Fibroblast of the aortic adventitia (primary cell): ENCODE data around the gene PRUNE1. TPM values are rescaled to one million over a fixed set of nuclear protein-coding genes. Genes with fewer than 3 reads are reported as not detected.

Source experiments
- DNase-seq: peaks from one replicate; pipeline ENCODE4 v3.0.0-alpha.2; 2010; ENCODE audit warnings: low read depth
- H3K4me3 ChIP-seq: 2 replicates; pipeline ENCODE4 v1.5.1; 2011; ENCODE audit warnings: low read depth, mild to moderate bottlenecking, control low read depth, low read length, moderate library complexity
- total RNA-seq: library from RNA; depleted of rRNA; stranded (reverse); fragments of >200 nt; gene quantifications from 2 replicates; pipeline ENCODE4 v1.2.3, GENCODE V29; 2012; ENCODE audit warnings: low replicate concordance
- TF ChIP-seq, protein P1 (sequence below): IDR thresholded peaks from 2 replicates; pipeline ENCODE4 v1.5.1; 2011; ENCODE audit warnings: mild to moderate bottlenecking, low read length, control low read depth, inconsistent platforms; ENCODE audit not compliant: insufficient read depth

The PRUNE1 gene
- total RNA-seq, 1 donor: 10.8 TPM

DNA sequence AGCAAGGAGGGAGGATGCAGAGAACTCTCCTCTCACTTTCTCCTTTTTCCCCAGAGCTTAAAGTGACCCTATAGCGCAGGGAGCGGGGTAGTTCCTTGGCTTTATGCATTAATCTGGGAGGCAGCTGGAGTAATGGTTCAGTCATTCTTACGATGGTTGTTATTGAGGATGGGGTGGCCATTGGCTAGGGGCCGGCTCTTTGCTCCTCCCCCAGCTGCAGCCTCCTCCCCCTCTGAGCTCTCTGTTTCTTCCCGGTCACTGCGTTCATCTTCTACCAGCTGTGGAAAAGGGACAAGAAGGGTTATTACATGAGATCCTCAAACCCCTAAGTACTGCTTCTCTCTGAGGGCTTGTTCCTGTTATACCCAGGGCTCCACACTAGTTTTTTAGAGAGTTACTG lies 42.2 kb upstream of the PRUNE1 start:
- no peak for DNase-seq
- TF ChIP-seq, protein P1, sequence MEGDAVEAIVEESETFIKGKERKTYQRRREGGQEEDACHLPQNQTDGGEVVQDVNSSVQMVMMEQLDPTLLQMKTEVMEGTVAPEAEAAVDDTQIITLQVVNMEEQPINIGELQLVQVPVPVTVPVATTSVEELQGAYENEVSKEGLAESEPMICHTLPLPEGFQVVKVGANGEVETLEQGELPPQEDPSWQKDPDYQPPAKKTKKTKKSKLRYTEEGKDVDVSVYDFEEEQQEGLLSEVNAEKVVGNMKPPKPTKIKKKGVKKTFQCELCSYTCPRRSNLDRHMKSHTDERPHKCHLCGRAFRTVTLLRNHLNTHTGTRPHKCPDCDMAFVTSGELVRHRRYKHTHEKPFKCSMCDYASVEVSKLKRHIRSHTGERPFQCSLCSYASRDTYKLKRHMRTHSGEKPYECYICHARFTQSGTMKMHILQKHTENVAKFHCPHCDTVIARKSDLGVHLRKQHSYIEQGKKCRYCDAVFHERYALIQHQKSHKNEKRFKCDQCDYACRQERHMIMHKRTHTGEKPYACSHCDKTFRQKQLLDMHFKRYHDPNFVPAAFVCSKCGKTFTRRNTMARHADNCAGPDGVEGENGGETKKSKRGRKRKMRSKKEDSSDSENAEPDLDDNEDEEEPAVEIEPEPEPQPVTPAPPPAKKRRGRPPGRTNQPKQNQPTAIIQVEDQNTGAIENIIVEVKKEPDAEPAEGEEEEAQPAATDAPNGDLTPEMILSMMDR: no peak
- H3K4me3 ChIP-seq: no peak overlapping the region

DNA sequence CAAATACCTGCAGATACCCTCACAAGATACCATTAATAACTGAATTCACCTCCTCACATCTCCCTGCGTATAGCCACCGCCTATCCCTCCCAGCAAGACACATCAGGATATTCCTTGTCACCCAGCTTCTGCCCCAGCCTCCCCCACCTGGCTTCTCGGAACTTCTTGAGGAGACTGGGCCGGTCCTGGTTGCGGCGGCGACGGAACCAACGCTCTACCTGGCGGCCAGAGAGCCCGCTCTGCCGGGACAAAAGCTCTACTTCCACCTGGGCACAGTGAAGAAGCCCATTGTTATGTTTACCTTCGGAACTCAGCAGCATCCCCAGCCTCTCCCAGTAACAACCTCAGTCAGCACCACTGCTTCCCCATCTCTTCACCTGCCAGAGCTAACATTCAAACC lies 40.3 kb upstream of the PRUNE1 start:
- TF ChIP-seq, protein P1: no peak
- no peak overlapping the region for H3K4me3 ChIP-seq
- no peak for DNase-seq

DNA sequence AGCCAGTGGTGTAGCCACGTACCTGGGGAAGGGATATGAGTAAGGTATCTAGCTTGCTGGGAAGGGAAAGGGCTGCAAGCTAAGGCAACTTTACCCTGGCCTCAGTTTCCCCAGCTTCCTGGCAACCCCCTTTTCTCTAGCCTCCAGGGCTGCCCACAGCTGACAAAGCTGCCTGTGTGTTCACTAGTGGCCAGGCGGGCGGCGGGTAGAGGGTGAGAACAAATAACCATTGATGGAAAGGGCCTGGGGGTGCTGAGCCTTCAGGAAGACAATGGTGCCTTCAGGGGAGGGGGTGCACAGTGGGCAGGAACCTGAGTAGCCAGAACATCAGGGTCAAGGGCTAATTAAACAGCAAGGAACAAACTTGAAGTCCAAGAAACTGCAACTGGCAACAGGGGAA lies 39.8 kb upstream of the PRUNE1 start:
- no peak overlapping the region for H3K4me3 ChIP-seq
- DNase-seq: no peak
- TF ChIP-seq, protein P1: no peak

DNA sequence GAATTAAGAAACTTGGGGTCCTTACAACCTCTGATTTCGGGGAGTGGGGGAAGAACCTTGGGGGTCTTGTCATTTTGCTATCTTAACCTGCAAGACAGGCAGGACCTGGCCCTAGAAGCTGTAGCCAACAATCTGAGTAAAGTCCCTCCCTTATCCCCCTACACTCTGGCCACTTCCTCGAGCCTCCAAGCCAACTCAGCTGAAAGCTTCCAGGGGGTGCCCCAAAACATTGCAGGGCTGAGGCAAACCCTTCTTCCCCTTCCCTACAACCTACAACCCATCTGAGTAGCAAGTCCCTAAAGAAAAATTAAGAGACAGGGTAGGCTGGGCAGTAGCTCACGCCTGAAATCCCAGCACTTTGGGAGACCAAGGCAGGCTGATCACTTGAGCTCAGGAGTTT lies 38.6 kb upstream of the PRUNE1 start:
- DNase-seq: no peak
- TF ChIP-seq, protein P1: no peak
- no peak overlapping the region for H3K4me3 ChIP-seq

DNA sequence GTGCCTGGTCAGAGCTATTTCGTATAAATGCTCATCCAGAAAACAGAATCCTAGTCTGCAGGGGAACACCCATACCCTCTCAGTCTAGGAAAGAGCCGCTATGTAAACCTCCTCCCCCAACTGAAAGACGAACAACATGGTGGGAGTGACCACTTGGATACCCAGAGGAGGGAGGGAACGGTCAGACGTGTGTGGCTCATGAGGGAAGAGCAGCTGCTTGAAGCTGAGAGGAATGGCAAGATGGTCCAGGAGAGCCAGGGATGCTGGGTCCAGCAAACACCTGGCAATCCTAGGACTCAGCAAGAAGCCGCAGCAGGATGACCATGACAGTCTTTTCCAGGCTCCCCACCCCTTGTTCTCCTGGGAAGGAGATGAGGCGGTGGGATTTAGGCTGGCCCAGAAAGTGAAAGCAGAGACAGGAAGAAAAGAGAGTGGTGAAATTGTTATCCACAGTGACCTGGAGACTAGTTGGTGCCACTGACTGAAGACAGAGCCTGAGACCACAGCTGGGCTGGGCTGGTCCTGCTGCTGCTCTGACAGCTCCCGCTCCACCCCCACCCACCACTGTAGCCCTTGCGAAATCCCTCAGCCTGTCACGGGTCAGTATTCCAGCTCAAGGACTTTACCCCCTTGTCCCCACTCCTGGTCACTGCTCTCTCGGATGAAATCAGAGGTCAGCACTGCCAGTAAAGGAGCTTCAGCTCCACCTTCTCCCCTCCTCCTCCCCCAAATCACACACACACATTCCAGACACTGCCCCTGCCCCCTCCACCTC lies 37.3 kb upstream of the PRUNE1 start:
- TF ChIP-seq, protein P1: no peak
- DNase-seq: peak; percentile 52
- peak overlapping the region; percentile 86 for H3K4me3 ChIP-seq

DNA sequence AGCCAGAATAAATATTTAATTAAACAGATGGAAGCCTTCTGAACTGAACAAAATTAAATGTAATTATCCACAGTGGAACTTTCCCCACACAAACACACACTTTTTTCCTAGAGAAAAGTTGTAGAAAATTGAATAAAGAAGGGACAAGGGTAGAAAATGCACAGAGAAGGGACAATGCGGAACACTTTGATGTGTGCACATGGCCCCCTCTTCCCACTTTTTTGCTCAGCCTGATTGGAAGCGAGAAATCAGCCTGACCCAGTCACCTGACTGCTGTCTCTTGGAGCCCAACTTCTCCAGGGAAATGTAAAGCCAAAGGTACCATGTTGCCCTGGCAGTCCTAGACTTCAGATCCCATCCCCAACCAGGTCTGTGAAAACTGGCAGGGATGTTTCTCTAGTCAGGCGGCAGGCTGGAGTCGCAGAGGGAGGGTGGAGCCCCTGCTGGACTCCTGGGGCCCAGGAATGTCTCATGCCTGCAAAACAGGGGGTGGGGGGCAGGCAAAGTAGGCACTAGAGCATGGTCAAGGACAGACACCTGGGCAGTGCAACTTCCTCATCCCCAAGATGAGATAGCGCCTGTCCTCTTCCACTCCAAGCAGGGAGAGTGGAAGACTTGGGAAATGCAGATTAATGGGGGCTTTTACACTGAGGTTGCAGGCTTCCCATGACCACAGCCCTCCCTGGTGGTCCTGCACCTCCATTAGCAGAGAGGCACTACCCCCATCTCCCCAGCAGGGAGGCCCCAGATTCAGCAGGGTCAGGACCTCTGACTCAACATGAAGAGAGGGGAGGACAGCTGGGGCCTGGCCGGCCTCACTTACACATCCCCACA lies 36.4 kb upstream of the PRUNE1 start:
- no peak for DNase-seq
- TF ChIP-seq, protein P1: peak; percentile 16
- peak overlapping the region; percentile 86 for H3K4me3 ChIP-seq
